NOMO-1 treated with DMSO at 0.1 percent for 48 hours (cell line): ENCODE measurements around the gene TM2D3.
"Not testable (repeated sequence)": the region's sequence is repeated elsewhere in the genome, so short reads cannot be mapped to it uniquely, and the experiment has no call there.

Source experiments
- DNase-seq: peaks from one replicate; lab custom pipeline; 2025; ENCODE audit not compliant: unreplicated experiment; lab: John Stamatoyannopoulos, UW

Gene TM2D3

GRCh38 chr15:101657968-101658784 is 6.0 kb upstream of the TM2D3 start:
- DNase-seq: no peak

- no peak for DNase-seq
Observed at GRCh38 chr15:101657171-101657570, 5.0 kb upstream of the TM2D3 start.

- DNase-seq: not testable (repeated sequence)
Observed at GRCh38 chr15:101654624-101655337, 2.6 kb upstream of the TM2D3 start.

- peak; percentile 39 for DNase-seq
Observed at GRCh38 chr15:101654171-101654570, 2.0 kb upstream of the TM2D3 start.

GRCh38 chr15:101652786-101653430 is 727 bp upstream of the TM2D3 start:
- no peak for DNase-seq

- peak; percentile 57 for DNase-seq
Observed at GRCh38 chr15:101651554-101652097, 555 bp downstream of the TM2D3 start.

- DNase-seq: no peak
Observed at GRCh38 chr15:101650145-101650544, 2.0 kb downstream of the TM2D3 start.

- DNase-seq: no peak
Observed at GRCh38 chr15:101648356-101648755, 3.8 kb downstream of the TM2D3 start.

- no peak for DNase-seq
Observed at GRCh38 chr15:101647251-101647650, 4.9 kb downstream of the TM2D3 start.

- no peak for DNase-seq
Observed at GRCh38 chr15:101646672-101647071, 5.5 kb downstream of the TM2D3 start.

- DNase-seq: peak; percentile 27
Observed at GRCh38 chr15:101642361-101642760, 9.8 kb downstream of the TM2D3 start.

GRCh38 chr15:101641894-101642293 is 10.3 kb downstream of the TM2D3 start:
- peak; percentile 98 for DNase-seq

GRCh38 chr15:101641129-101641764 is 10.9 kb downstream of the TM2D3 start:
- peak; percentile 82 for DNase-seq

GRCh38 chr15:101639667-101640066 is 12.5 kb downstream of the TM2D3 start:
- no peak for DNase-seq

GRCh38 chr15:101637919-101638318 is 14.3 kb downstream of the TM2D3 start:
- DNase-seq: no peak

GRCh38 chr15:101637516-101637915 is 14.7 kb downstream of the TM2D3 start:
- DNase-seq: no peak

- no peak for DNase-seq
Observed at GRCh38 chr15:101637038-101637437, 15.1 kb downstream of the TM2D3 start.

- no peak for DNase-seq
Observed at GRCh38 chr15:101635944-101636727, 16.0 kb downstream of the TM2D3 start.

- DNase-seq: no peak
Observed at GRCh38 chr15:101633356-101633755, 18.8 kb downstream of the TM2D3 start.

- not testable (repeated sequence) for DNase-seq
Observed at GRCh38 chr15:101626729-101627128, 25.5 kb downstream of the TM2D3 start.
